HEK293T (cell line): ENCODE measurements around the gene MPPED1.

Experiments
- BHLHE40 ChIP-seq: fragments of 450-650 bp; IDR thresholded peaks from 2 replicates; pipeline ENCODE4 v1.6.1; 2016; ENCODE audit warnings: mild to moderate bottlenecking, moderate library complexity, borderline replicate concordance
- FOXA1 ChIP-seq: fragments of 450-650 bp; IDR thresholded peaks from 2 replicates; pipeline ENCODE4 v1.6.1; 2016; ENCODE audit warnings: mild to moderate bottlenecking
- FOXK2 ChIP-seq: fragments of 450-650 bp; IDR thresholded peaks from 2 replicates; pipeline ENCODE4 v1.6.1; 2016; ENCODE audit warnings: mild to moderate bottlenecking
- FOXM1 ChIP-seq: fragments of 450-650 bp; IDR thresholded peaks from 2 replicates; pipeline ENCODE4 v1.6.1; 2017; ENCODE audit warnings: mild to moderate bottlenecking, borderline replicate concordance
- NFRKB ChIP-seq: fragments of 450-650 bp; IDR thresholded peaks from 2 replicates; pipeline ENCODE4 v1.6.1; 2016; ENCODE audit warnings: mild to moderate bottlenecking, moderate library complexity
- SP1 ChIP-seq: fragments of 450-650 bp; IDR thresholded peaks from 2 replicates; pipeline ENCODE4 v1.6.1; 2017
- SUZ12 ChIP-seq: fragments of 450-650 bp; IDR thresholded peaks from 2 replicates; pipeline ENCODE4 v1.6.1; 2016; ENCODE audit warnings: mild to moderate bottlenecking
- TARDBP ChIP-seq: fragments of 450-650 bp; IDR thresholded peaks from 2 replicates; pipeline ENCODE4 v1.6.1; 2016
- ZNF384 ChIP-seq: fragments of 450-650 bp; IDR thresholded peaks from 2 replicates; pipeline ENCODE4 v1.6.1; 2016
- TF ChIP-seq, protein P1 (sequence below): fragments of 450-650 bp; IDR thresholded peaks from 2 replicates; pipeline ENCODE4 v1.6.1; 2016

- TF ChIP-seq, protein P1, sequence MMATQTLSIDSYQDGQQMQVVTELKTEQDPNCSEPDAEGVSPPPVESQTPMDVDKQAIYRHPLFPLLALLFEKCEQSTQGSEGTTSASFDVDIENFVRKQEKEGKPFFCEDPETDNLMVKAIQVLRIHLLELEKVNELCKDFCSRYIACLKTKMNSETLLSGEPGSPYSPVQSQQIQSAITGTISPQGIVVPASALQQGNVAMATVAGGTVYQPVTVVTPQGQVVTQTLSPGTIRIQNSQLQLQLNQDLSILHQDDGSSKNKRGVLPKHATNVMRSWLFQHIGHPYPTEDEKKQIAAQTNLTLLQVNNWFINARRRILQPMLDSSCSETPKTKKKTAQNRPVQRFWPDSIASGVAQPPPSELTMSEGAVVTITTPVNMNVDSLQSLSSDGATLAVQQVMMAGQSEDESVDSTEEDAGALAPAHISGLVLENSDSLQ: no peak
- no peak for TF ChIP-seq FOXA1
- TF ChIP-seq FOXM1: no peak
- no peak for TF ChIP-seq SUZ12
- no peak for TF ChIP-seq ZNF384
- TF ChIP-seq NFRKB: no peak
- TF ChIP-seq SP1: no peak
- no peak for TF ChIP-seq BHLHE40
- TF ChIP-seq TARDBP: no peak
- no peak for TF ChIP-seq FOXK2
These were observed 22.6 kb downstream of the MPPED1 start for GRCh38 chr22:43434275-43434927.
